ENCODE data around the gene ZNF467. TPM values are rescaled to one million over a fixed set of nuclear protein-coding genes. Genes with fewer than 3 reads are reported as not detected.

ZNF467 gene
- total and polyA plus RNA-seq, 2 donors (not counting 1 experiment from before 2014, with no cell fraction given), result 0.39 to 1.1 TPM

- peaks cover 0 to 22% (median 4%) of the 10 kb centered on the region in 4 experiments for H3K27me3 ChIP-seq (replicated peaks in 1 of 4; ENCODE audit: control extremely low read depth in 1 of 4, control insufficient read depth in 3 of 4, insufficient read depth in 4 of 4, low read length in 3 of 4)
- no peaks in the 10 kb centered on the region for H3K36me3 ChIP-seq (replicated peaks in 1 of 2; ENCODE audit: control extremely low read depth in 1 of 2, control insufficient read depth in 1 of 2, extremely low read depth in 1 of 2, insufficient read depth in 2 of 2, low read length in 1 of 2)
- H3K4me3 ChIP-seq (ENCODE audit: control extremely low read depth in 1 of 5, extremely low read depth in 1 of 5, insufficient read depth in 1 of 5, low read depth in 2 of 5, low read length in 4 of 5), result no peak overlapping the region
- H2AFZ ChIP-seq (ENCODE audit: insufficient read depth, low read depth, low read length, poor library complexity, severe bottlenecking), result no peak overlapping the region
- H4K20me1 ChIP-seq (ENCODE audit: control insufficient read depth, insufficient read depth, low read length, poor library complexity, severe bottlenecking), result no peaks in the 10 kb centered on the region
- peaks cover 0 to 5% (median 0%) of the 10 kb centered on the region in 3 donors for H3K9me3 ChIP-seq (ENCODE audit: control extremely low read depth in 1 of 3, control insufficient read depth in 2 of 3, insufficient read depth in 1 of 3, low read length in 2 of 3)
- H3K27me3 Mint-ChIP-seq, result peaks cover 27% of the 10 kb centered on the region
- CTCF ChIA-PET, result no interaction called here
- DNase-seq (peak; percentile 27), ATAC-seq (ENCODE audit: low read depth) (no peak)
- intact Hi-C loops (cut with micrococcal nuclease), result no loop called here
- no peak overlapping the region for H3K27ac ChIP-seq (ENCODE audit: low read length in 2 of 2)
- peak overlapping the region; percentile 15 for H3K4me2 ChIP-seq (replicated peaks; ENCODE audit: low read depth, low read length, poor library complexity, severe bottlenecking)
- POLR2A ChIA-PET, result no interaction called here
- H3K9me3 Mint-ChIP-seq (ENCODE audit: insufficient read depth), result no peaks in the 10 kb centered on the region
- H3K79me2 ChIP-seq (ENCODE audit: control insufficient read depth, insufficient read depth, low read length), result no peaks in the 10 kb centered on the region
- H3K27ac Mint-ChIP-seq, result no peak overlapping the region
- WGBS (ENCODE audit: insufficient coverage), result 10% methylated on average over 56 of the region's 56 CpGs
- no peak overlapping the region for H3K4me3 Mint-ChIP-seq
- H3K9ac ChIP-seq (ENCODE audit: low read length), result no peak overlapping the region
- no peaks in the 10 kb centered on the region for H3K4me1 Mint-ChIP-seq
- H3K4me1 ChIP-seq (ENCODE audit: control insufficient read depth in 2 of 2, insufficient read depth in 2 of 2, low read length in 2 of 2), result no peaks in the 10 kb centered on the region
- TF ChIP-seq EZH2 (IDR thresholded peaks at IDR 0.05; ENCODE audit: borderline replicate concordance, insufficient read depth, low read depth, low read length, poor library complexity, severe bottlenecking), result no peak
- peak; percentile 40 for TF ChIP-seq CTCF (IDR thresholded peaks at IDR 0.05)
Measured at GRCh38 chr7:149790146-149790548, 16.8 kb upstream of the ZNF467 start.

DNA sequence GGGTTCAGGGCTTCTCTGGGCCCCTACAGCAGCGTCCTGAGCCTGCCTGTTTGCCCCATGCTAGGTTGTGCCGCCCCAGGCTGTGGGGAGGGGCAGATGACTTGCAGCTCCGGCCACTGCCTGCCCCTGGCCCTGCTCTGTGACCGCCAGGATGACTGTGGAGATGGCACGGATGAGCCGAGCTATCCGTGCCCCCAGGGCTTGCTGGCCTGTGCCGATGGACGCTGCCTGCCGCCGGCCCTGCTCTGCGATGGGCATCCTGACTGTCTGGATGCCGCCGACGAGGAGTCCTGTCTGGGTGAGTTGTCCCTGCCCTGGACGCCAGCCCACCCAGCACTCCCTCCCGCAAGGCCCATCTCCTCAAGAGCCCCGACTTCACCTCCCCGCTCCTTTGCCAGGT lies 15.7 kb upstream of the ZNF467 start:
- CTCF ChIA-PET, result no interaction called here
- H3K27ac Mint-ChIP-seq, result no peak overlapping the region
- H3K27me3 Mint-ChIP-seq, result peaks cover 23% of the 10 kb centered on the region

More for the DNA sequence above, 15.7 kb upstream of the ZNF467 start:
- Histone ChIP-seq H4K20me1 (ENCODE audit: control insufficient read depth, insufficient read depth, low read length, poor library complexity, severe bottlenecking) (no peaks in the 10 kb centered on the region), H3K27me3 (replicated peaks in 1 of 4; ENCODE audit: control extremely low read depth in 1 of 4, control insufficient read depth in 3 of 4, insufficient read depth in 4 of 4, low read length in 3 of 4) (peaks cover 0 to 22% (median 4%) of the 10 kb centered on the region in 4 experiments), H3K4me1 (ENCODE audit: control insufficient read depth in 2 of 2, insufficient read depth in 2 of 2, low read length in 2 of 2) (no peaks in the 10 kb centered on the region), H3K9ac (ENCODE audit: low read length) (no peak overlapping the region), H3K27ac (ENCODE audit: low read length in 2 of 2) (no peak overlapping the region), H3K4me2 (replicated peaks; ENCODE audit: low read depth, low read length, poor library complexity, severe bottlenecking) (no peak overlapping the region), H2AFZ (ENCODE audit: insufficient read depth, low read depth, low read length, poor library complexity, severe bottlenecking) (no peak overlapping the region), H3K36me3 (replicated peaks in 1 of 2; ENCODE audit: control extremely low read depth in 1 of 2, control insufficient read depth in 1 of 2, extremely low read depth in 1 of 2, insufficient read depth in 2 of 2, low read length in 1 of 2) (no peaks in the 10 kb centered on the region), H3K9me3 (ENCODE audit: control extremely low read depth in 1 of 3, control insufficient read depth in 2 of 3, insufficient read depth in 1 of 3, low read length in 2 of 3) (peaks cover 0 to 5% (median 0%) of the 10 kb centered on the region in 3 donors), H3K4me3 (ENCODE audit: control extremely low read depth in 1 of 5, extremely low read depth in 1 of 5, insufficient read depth in 1 of 5, low read depth in 2 of 5, low read length in 4 of 5) (no peak overlapping the region), H3K79me2 (ENCODE audit: control insufficient read depth, insufficient read depth, low read length) (no peaks in the 10 kb centered on the region)
- TF ChIP-seq EZH2 (IDR thresholded peaks at IDR 0.05; ENCODE audit: borderline replicate concordance, insufficient read depth, low read depth, low read length, poor library complexity, severe bottlenecking) (no peak), CTCF (IDR thresholded peaks at IDR 0.05) (no peak)
- DNase-seq (no peak), ATAC-seq (ENCODE audit: low read depth) (no peak)
- WGBS (ENCODE audit: insufficient coverage), result 95% methylated on average over 14 of the region's 19 CpGs
- H3K9me3 Mint-ChIP-seq (ENCODE audit: insufficient read depth), result no peaks in the 10 kb centered on the region
- no peaks in the 10 kb centered on the region for H3K4me1 Mint-ChIP-seq
- H3K4me3 Mint-ChIP-seq, result no peak overlapping the region
- POLR2A ChIA-PET, result no interaction called here
- intact Hi-C loops (cut with micrococcal nuclease), result no loop called here

Measured in B cell (primary cell).